Astrocyte (in vitro differentiated cells and primary cell): Measurements from ENCODE around the gene ABCG2.

Experiments used
- CTCF ChIP-seq: IDR thresholded peaks from 2 replicates; pipeline ENCODE4 v1.5.1; 2011; ENCODE audit warnings: low read depth, mild to moderate bottlenecking, inconsistent platforms, low read length, moderate library complexity; ENCODE audit not compliant: insufficient read depth
- EZH2 ChIP-seq: IDR thresholded peaks from 2 replicates; pipeline ENCODE4 v1.6.1; 2012; ENCODE audit warnings: mild to moderate bottlenecking, low read length, inconsistent platforms; ENCODE audit not compliant: insufficient read depth

GRCh38 chr4:88043001-88043400, 115.4 kb downstream of the ABCG2 start:
- TF ChIP-seq CTCF (no peak), EZH2 (no peak)
